Measurements from ENCODE around the gene DIAPH1.

DNA sequence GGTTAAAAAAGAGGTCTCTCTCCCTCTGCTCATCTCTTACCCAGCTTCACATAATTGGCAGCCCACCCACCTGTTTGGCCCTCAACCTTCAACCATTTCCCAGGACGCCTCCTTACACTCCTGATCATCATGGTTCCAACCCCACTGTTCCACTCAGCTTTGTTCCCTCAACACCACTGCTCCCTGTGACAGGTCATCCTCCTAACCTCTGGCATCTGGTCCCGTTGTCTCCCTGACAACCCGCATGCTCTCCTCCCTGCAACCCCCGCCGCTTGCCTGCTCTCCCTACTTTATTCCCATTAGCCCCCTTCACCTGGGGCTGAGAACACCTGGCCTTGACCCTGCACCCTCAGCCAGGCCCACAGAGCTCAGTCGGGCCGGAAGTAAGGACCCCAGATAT is 117.0 kb downstream of the DIAPH1 start:
- TF ChIP-seq, protein P1, sequence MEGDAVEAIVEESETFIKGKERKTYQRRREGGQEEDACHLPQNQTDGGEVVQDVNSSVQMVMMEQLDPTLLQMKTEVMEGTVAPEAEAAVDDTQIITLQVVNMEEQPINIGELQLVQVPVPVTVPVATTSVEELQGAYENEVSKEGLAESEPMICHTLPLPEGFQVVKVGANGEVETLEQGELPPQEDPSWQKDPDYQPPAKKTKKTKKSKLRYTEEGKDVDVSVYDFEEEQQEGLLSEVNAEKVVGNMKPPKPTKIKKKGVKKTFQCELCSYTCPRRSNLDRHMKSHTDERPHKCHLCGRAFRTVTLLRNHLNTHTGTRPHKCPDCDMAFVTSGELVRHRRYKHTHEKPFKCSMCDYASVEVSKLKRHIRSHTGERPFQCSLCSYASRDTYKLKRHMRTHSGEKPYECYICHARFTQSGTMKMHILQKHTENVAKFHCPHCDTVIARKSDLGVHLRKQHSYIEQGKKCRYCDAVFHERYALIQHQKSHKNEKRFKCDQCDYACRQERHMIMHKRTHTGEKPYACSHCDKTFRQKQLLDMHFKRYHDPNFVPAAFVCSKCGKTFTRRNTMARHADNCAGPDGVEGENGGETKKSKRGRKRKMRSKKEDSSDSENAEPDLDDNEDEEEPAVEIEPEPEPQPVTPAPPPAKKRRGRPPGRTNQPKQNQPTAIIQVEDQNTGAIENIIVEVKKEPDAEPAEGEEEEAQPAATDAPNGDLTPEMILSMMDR (IDR thresholded peaks at IDR 0.05; ENCODE audit: low read depth, low read length), result no peak
- TF ChIP-seq MYC (IDR thresholded peaks at IDR 0.05; ENCODE audit: low read depth, low read length) (no peak), MAX (IDR thresholded peaks at IDR 0.05; ENCODE audit: low read depth, low read length) (no peak)
